C1 segment of cervical spinal cord (tissue), 14 donors: Measurements from ENCODE around the gene SPON1.
"Not testable (repeated sequence)": the region's sequence is repeated elsewhere in the genome, so short reads cannot be mapped to it uniquely, and the experiment has no call there.

Experiments
- DNase-seq, 14 donors: peaks; one replicate each; lab custom pipeline; 2025; lab: John Stamatoyannopoulos, UW

SPON1 gene

DNA sequence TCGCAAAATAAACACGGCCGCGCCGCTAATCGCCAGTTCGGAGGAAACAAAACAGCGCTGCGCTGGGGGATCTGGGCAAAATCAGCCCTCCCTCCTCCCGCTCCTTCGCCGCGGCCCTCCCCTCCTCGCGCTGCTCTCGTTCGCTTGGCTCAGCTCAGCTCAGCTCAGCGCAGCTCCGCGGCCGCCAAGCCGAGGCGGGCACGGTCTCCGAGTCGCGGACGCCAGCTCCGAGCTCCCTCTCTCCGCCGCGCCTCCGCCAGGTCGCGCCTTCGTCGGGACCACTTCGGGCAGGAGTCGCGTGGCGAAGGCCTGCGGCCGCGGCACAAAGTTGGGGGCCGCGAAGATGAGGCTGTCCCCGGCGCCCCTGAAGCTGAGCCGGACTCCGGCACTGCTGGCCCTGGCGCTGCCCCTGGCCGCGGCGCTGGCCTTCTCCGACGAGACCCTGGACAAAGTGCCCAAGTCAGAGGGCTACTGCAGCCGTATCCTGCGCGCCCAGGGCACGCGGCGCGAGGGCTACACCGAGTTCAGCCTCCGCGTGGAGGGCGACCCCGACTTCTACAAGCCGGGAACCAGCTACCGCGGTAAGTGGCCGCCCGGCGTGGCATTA, at the start of gene SPON1:
Gene SPON1, plus strand, starts transcription at position 162 of the 607 bp plus-strand sequence. Its CDS starts 182 bp downstream, at position 344.
- peak in 7 of 14 donors; percentile 24 to 72 (median 38) for DNase-seq

- no peak for DNase-seq
These were observed 45.3 kb upstream of the SPON1 start for GRCh38 chr11:13917264-13917663.

GRCh38 chr11:13917904-13918303, 44.6 kb upstream of the SPON1 start:
- no peak for DNase-seq

DNA sequence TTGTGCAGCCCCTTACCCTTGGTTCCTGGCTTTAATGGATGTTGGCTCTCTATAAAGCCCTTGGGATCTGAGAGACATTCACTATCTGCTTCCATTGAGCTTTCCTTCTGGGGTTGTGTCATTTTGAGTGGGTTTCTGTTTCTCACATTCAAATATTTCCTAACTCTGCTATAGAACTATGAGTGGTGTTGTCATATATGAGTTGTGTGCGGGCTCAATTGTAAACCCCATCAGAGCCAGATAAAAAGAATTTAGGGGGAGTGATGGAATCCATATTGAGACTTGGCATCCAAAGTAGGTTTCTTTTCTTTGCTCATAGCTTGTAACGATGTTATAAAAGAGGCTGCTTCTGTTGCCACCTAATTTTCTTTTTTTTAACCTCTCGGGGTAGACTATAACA, 41.8 kb upstream of the SPON1 start:
- DNase-seq = no peak

DNA sequence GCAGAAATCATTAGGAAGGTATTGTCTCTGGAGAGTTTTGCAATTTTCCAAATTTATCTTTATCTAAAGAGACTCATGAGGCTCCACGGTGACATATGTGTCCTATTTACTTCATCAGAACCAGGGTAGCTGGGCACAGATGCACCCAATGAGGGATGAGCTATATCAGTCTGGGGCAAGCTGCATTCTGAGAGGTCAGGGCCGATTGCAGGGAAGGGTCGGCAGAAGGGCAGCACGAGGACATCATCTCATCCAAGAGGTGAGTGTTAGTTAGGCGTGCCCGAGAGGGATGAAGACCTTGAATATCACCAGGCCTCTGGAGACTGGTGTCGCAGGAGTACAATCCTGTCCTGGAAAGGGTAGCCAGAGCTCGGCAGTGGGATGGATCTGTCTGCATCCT, 41.0 kb upstream of the SPON1 start:
- peak in 1 of 14 donors; percentile 17 for DNase-seq

DNA sequence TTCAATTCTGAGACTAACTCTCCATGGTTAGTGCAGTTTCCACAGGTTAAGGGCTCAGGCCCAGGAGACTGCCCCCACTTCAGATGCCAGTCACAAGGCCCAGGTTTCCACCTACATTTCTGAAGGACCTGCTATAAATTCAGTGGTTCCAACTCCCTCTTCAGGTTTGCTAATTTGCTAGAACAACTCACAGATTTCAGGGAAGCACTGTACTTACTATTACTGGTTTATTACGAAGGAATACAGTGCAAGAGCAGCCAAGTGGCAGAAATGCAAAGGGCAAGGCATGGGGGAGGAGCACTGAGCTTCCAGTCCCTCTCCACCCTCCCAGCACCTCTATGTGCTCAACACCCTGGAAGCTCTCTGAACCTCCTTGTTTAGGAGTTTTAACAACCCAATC, 39.3 kb upstream of the SPON1 start:
- DNase-seq = no peak

GRCh38 chr11:13923716-13924650, 38.5 kb upstream of the SPON1 start:
- no peak for DNase-seq

DNA sequence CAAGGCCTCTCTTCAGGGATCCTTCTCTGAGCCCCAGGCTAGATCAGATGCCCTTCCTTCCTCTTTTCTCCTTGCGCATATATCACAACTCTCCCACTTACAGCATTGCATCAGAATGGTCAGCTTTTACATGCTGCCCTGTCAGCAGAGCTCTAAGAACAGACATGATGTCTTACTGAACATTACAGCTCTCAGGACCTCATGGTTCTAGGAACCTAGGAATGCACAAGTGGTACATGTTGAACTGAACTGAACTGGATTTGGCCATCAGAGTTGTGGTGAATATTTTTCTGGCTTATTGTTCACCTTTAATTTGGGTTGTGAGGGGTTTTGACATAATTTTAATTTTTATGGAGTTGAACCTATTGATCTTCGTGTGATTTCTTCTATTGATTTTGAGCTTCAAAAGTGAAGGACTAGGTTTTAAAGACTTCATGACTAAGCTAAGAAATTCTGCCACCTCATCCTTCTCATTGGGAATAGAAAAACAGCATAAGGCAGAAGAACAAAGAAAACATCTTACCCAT, 37.7 kb upstream of the SPON1 start:
- peak in 2 of 14 donors; percentile 12 to 15 for DNase-seq

- not testable (repeated sequence) for DNase-seq
These were observed 36.2 kb upstream of the SPON1 start for GRCh38 chr11:13926366-13926765.

DNA sequence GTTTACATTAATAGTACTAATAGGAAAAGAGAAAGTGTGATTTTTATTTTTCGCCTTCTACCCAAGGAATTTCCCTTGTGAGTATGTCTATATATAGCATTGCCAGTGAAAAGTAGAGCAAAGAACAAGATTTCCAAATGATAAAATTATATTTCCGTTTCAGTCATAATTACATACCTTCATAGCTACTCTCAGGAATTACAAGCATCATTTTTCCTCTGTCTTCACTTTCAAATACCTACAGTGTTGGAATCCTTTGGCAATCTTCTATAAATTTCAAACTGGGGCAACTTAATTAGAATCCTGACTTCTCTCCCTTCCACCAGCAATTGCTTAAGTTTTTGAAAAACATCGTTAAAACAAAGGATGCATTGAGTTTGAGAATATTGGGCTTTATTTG, 35.5 kb upstream of the SPON1 start:
- DNase-seq = no peak

DNA sequence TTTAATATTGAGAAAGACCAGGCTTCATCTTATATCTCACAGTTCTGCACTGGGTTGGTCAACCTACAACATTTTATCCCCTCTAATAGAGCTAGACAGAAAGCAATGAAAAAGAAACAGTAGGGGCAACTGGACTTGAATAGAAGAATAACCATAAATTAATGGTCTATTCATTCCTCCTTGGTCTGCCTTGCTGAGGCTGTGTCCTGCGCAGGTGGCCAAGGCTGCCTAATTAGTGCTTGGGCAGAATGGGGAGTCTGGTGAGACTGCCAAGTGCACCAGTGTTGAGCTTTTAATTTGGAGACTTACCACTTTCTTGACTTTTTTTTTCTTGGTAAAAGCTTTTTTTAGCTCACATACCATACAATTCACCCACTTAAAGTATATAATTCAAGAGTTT, 35.0 kb upstream of the SPON1 start:
- DNase-seq = peak in 2 of 14 donors; percentile 17 to 24

GRCh38 chr11:13928566-13929251, 33.8 kb upstream of the SPON1 start:
- DNase-seq = no peak

DNA sequence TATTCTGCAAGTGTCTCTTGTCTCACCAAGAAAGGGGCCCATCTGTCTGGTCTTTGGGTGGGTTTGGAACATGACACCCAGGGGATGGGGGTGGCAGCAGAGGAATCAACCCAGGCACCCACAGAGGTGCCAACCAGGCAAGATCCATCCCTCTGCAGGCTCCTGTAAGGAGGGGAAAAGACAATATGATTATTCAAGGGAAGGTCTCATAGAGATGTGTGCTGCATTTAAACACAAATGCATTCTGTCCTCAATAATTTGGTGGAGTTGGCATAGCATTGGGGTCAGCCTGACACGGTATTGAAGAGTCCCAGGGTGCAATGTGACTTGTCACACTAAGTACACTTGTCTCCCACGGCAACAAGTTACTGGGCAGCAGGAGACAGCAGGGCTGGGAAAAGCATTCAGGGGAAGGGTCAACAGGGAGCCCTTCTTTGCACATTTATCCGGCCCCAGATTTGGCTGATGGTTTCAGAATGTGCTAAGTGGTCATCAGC, 33.1 kb upstream of the SPON1 start:
- peak in 9 of 14 donors; percentile 13 to 53 (median 39) for DNase-seq

- DNase-seq = no peak
These were observed 31.2 kb upstream of the SPON1 start for GRCh38 chr11:13931356-13931755.

DNA sequence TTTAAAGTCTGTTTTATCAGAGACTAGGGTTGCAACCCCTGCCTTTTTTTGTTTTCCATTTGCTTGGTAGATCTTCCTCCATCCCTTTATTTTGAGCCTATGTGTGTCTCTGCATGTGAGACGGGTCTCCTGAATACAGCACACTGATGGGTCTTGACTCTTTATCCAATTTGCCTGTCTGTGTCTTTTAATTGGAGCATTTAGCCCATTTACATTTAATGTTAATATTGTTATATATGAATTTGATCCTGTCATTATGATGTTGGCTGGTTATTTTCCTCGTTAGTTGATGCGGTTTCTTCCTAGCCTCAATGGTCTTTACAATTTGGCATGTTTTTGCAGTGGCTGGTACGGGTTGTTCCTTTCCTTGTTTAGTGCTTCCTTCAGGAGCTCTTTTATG, 25.4 kb upstream of the SPON1 start:
- not testable (repeated sequence) for DNase-seq

GRCh38 chr11:13938829-13939228, 23.7 kb upstream of the SPON1 start:
- not testable (repeated sequence) for DNase-seq

GRCh38 chr11:13939961-13940906, 22.3 kb upstream of the SPON1 start:
- DNase-seq = no peak

DNA sequence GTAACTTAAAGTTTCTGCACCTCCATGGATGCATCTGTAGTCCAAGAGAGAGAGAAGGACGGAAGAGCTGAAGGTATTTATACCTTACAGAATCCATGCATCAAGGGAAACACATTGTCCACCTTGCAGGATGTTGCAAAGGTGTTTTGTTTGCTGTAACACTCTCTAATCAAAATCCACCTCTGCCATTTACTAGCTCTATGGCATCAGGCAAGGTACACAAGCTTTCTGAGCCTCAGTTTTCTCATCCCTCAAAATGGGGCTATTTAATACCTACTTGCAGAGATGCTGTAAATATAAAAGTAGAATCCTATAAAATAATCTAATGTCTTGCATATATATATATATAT, 21.6 kb upstream of the SPON1 start:
- DNase-seq = no peak

DNA sequence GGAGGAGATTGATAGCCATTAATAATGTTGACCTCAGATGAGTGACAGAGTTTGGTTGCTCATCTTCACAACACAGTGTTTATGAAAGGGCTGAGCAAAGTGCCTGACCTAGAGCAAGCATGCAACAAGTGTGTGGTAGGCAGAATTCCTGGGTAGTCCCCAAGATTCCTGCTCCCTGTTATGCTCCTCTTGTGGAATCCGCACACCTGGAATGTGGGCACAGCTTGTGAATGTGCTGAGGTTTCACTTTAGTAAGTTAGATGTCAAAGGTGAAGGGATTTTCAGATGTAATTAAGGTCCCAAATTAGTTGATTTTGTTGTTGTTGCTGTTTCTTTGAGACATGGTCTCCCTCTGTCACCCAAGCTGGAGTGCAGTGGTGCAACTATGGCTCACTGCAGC, 20.7 kb upstream of the SPON1 start:
- DNase-seq = no peak

DNA sequence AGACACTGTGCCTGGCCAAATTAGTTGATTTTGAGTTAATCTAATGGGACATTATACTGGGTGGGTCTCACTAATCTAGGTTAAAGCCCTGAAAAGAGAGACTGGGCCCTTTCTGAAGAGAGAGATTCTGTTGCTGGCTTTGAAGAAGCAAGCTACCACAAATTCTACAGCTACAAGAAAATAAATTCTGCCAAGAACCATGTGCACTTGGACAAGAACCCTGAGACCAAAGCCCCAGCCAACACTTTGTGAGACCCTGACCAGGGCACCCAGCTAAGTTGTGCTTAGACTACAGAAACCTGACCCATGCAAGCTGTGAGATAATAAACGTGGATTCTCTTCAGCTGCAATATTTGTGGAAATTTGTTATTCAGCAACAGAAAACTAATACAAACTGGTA, 20.1 kb upstream of the SPON1 start:
- DNase-seq = no peak

- no peak for DNase-seq
These were observed 19.5 kb upstream of the SPON1 start for GRCh38 chr11:13942971-13943381.
